ENCODE measurements around the gene HNMT. TPM values are rescaled to one million over a fixed set of nuclear protein-coding genes. Genes with fewer than 3 reads are reported as not detected.

HNMT gene
- total and polyA plus RNA-seq, 2 donors (not counting 1 experiment from before 2014, with no cell fraction given), result 0.24 TPM; not detected in 1

GRCh38 chr2:137930146-137930545 lies 34.1 kb upstream of the HNMT start:
- no peak overlapping the region for H3K4me2 ChIP-seq (replicated peaks; ENCODE audit: low read depth, low read length, poor library complexity, severe bottlenecking)
- DNase-seq (no peak), ATAC-seq (ENCODE audit: low read depth) (no peak)
- ChIA-PET CTCF (no interaction called here), POLR2A (no interaction called here)
- H3K4me3 ChIP-seq (ENCODE audit: control extremely low read depth in 1 of 5, extremely low read depth in 1 of 5, insufficient read depth in 1 of 5, low read depth in 2 of 5, low read length in 4 of 5), result no peak overlapping the region
- H3K9me3 ChIP-seq (ENCODE audit: control extremely low read depth in 1 of 3, control insufficient read depth in 2 of 3, insufficient read depth in 1 of 3, low read length in 2 of 3), result no peaks in the 10 kb centered on the region
- no CpG with 5 or more reads among the region's 3 CpGs for WGBS (ENCODE audit: insufficient coverage)
- H3K36me3 ChIP-seq (replicated peaks in 1 of 2; ENCODE audit: control extremely low read depth in 1 of 2, control insufficient read depth in 1 of 2, extremely low read depth in 1 of 2, insufficient read depth in 2 of 2, low read length in 1 of 2), result no peaks in the 10 kb centered on the region
- intact Hi-C loops (cut with micrococcal nuclease), result no loop called here
- H3K27me3 Mint-ChIP-seq, result peaks cover 6% of the 10 kb centered on the region
- H3K79me2 ChIP-seq (ENCODE audit: control insufficient read depth, insufficient read depth, low read length), result no peaks in the 10 kb centered on the region
- no peak overlapping the region for H2AFZ ChIP-seq (ENCODE audit: insufficient read depth, low read depth, low read length, poor library complexity, severe bottlenecking)
- no peak for TF ChIP-seq EZH2 (IDR thresholded peaks at IDR 0.05; ENCODE audit: borderline replicate concordance, insufficient read depth, low read depth, low read length, poor library complexity, severe bottlenecking)
- H3K27me3 ChIP-seq (replicated peaks in 1 of 4; ENCODE audit: control extremely low read depth in 1 of 4, control insufficient read depth in 3 of 4, insufficient read depth in 4 of 4, low read length in 3 of 4), result no peaks in the 10 kb centered on the region
- no peaks in the 10 kb centered on the region for H3K4me1 Mint-ChIP-seq
- no peak overlapping the region for H3K4me3 Mint-ChIP-seq
- H3K4me1 ChIP-seq (ENCODE audit: control insufficient read depth in 2 of 2, insufficient read depth in 2 of 2, low read length in 2 of 2), result no peaks in the 10 kb centered on the region
- H3K27ac Mint-ChIP-seq, result no peak overlapping the region
- H4K20me1 ChIP-seq (ENCODE audit: control insufficient read depth, insufficient read depth, low read length, poor library complexity, severe bottlenecking), result no peaks in the 10 kb centered on the region
- no peak overlapping the region for H3K9ac ChIP-seq (ENCODE audit: low read length)
- H3K9me3 Mint-ChIP-seq (ENCODE audit: insufficient read depth), result no peaks in the 10 kb centered on the region
- no peak overlapping the region for H3K27ac ChIP-seq (ENCODE audit: low read length in 2 of 2)

GRCh38 chr2:137935591-137935990 lies 28.7 kb upstream of the HNMT start:
- no CpG with 5 or more reads among the region's 1 CpG for WGBS (ENCODE audit: insufficient coverage)
- Histone ChIP-seq H3K9me3 (ENCODE audit: control extremely low read depth in 1 of 3, control insufficient read depth in 2 of 3, insufficient read depth in 1 of 3, low read length in 2 of 3) (no peaks in the 10 kb centered on the region), H2AFZ (ENCODE audit: insufficient read depth, low read depth, low read length, poor library complexity, severe bottlenecking) (no peak overlapping the region), H3K4me3 (ENCODE audit: control extremely low read depth in 1 of 5, extremely low read depth in 1 of 5, insufficient read depth in 1 of 5, low read depth in 2 of 5, low read length in 4 of 5) (no peak overlapping the region), H3K36me3 (replicated peaks in 1 of 2; ENCODE audit: control extremely low read depth in 1 of 2, control insufficient read depth in 1 of 2, extremely low read depth in 1 of 2, insufficient read depth in 2 of 2, low read length in 1 of 2) (no peaks in the 10 kb centered on the region), H4K20me1 (ENCODE audit: control insufficient read depth, insufficient read depth, low read length, poor library complexity, severe bottlenecking) (no peaks in the 10 kb centered on the region), H3K9ac (ENCODE audit: low read length) (no peak overlapping the region), H3K79me2 (ENCODE audit: control insufficient read depth, insufficient read depth, low read length) (no peaks in the 10 kb centered on the region), H3K27ac (ENCODE audit: low read length in 2 of 2) (no peak overlapping the region), H3K4me1 (ENCODE audit: control insufficient read depth in 2 of 2, insufficient read depth in 2 of 2, low read length in 2 of 2) (no peaks in the 10 kb centered on the region), H3K4me2 (replicated peaks; ENCODE audit: low read depth, low read length, poor library complexity, severe bottlenecking) (no peak overlapping the region), H3K27me3 (replicated peaks in 1 of 4; ENCODE audit: control extremely low read depth in 1 of 4, control insufficient read depth in 3 of 4, insufficient read depth in 4 of 4, low read length in 3 of 4) (no peaks in the 10 kb centered on the region)
- intact Hi-C loops (cut with micrococcal nuclease), result no loop called here
- H3K4me3 Mint-ChIP-seq, result no peak overlapping the region
- ATAC-seq (ENCODE audit: low read depth) (no peak), DNase-seq (no peak)
- ChIA-PET POLR2A (interaction anchor here (0.6 kb wide), 1 partner anchor 616 kb away, joined by 3 read pairs; no protein-coding TSS in a partner anchor), CTCF (interaction anchor here (0.7 kb wide), 1 partner anchor 540 kb away, joined by 3 read pairs; no protein-coding TSS in a partner anchor)
- peaks cover 2% of the 10 kb centered on the region for H3K9me3 Mint-ChIP-seq (ENCODE audit: insufficient read depth)
- TF ChIP-seq EZH2 (IDR thresholded peaks at IDR 0.05; ENCODE audit: borderline replicate concordance, insufficient read depth, low read depth, low read length, poor library complexity, severe bottlenecking), result no peak
- no peak for TF ChIP-seq CTCF (IDR thresholded peaks at IDR 0.05)
- no peaks in the 10 kb centered on the region for H3K4me1 Mint-ChIP-seq
- H3K27me3 Mint-ChIP-seq, result peaks cover 7% of the 10 kb centered on the region
- H3K27ac Mint-ChIP-seq, result no peak overlapping the region

Data from B cell (primary cell).